Measurements from ENCODE around the gene KDM1B. TPM values are rescaled to one million over a fixed set of nuclear protein-coding genes. Genes with fewer than 3 reads are reported as not detected.

KDM1B gene
- total RNA-seq, 4 donors from 2014 or later, result 11.0 to 14.5 (median 12.7) TPM

DNA sequence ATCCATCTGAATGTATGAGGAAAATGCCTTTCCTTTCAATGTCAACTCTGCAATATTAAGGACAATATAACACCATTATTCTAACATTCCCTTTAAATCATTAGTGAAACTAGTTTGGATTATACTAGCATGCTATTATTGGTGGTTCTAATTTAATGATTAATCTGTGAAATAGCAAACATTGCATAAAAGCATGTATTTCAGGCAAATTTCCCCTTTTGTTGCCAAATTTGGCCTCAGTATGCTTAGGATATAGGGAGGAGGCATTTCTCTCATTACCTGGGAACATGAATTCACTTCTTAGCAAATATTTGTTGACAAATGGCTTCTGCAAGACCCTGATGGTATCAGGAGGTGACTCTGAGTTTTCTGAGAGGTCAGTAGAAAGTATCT lies 1.9 kb upstream of the KDM1B start:
- no peaks in the 10 kb centered on the region for H3K27me3 ChIP-seq
- H3K9me3 ChIP-seq, result no peaks in the 10 kb centered on the region
- no peak overlapping the region for H3K4me3 ChIP-seq
- peaks cover 0 to 24% (median 4%) of the 10 kb centered on the region in 3 donors for H3K4me1 ChIP-seq
- ATAC-seq, result no peak
- H3K36me3 ChIP-seq, result peaks cover 0 to 4% of the 10 kb centered on the region in 2 donors
- H3K27ac ChIP-seq, result no peak overlapping the region
- TF ChIP-seq, protein P1, sequence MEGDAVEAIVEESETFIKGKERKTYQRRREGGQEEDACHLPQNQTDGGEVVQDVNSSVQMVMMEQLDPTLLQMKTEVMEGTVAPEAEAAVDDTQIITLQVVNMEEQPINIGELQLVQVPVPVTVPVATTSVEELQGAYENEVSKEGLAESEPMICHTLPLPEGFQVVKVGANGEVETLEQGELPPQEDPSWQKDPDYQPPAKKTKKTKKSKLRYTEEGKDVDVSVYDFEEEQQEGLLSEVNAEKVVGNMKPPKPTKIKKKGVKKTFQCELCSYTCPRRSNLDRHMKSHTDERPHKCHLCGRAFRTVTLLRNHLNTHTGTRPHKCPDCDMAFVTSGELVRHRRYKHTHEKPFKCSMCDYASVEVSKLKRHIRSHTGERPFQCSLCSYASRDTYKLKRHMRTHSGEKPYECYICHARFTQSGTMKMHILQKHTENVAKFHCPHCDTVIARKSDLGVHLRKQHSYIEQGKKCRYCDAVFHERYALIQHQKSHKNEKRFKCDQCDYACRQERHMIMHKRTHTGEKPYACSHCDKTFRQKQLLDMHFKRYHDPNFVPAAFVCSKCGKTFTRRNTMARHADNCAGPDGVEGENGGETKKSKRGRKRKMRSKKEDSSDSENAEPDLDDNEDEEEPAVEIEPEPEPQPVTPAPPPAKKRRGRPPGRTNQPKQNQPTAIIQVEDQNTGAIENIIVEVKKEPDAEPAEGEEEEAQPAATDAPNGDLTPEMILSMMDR (IDR thresholded peaks at IDR 0.05), result no peak
- TF ChIP-seq POLR2A (IDR thresholded peaks at IDR 0.05) (no peak), EP300 (IDR thresholded peaks at IDR 0.05) (no peak), POLR2AphosphoS5 (IDR thresholded peaks at IDR 0.05) (no peak)

DNA sequence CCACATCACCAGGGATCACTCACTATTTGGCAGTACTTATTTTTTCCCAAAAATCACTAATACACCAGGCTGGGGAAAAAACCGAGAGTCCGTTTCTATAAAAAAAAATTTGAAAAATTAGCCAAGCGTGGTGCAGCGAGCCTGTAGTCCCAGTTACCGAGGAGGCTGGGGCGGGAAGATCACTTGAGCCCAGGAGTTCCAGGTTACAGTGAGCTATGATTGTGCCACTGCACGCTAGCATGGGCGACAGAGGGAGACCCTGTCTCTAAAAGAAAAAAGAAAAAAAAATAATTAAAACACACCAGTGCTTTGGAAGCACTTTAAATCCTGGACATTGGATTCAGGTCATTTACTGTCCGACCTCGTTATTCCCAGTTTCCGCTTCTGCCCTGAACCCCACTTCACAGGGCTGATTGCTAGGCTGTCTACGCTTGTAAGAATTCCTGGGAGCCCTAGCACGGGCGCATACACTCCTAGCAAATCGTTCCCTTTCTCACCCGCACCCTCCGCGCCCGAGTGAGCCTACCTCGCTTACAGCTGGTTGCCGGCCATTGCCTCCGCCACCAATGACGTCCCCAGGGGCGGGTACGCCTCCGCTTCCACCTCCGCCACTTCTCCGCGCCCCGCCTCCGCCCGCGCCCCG lies 594 bp upstream of the KDM1B start, which contains the start of gene TPMT:
TSS of gene TPMT (minus strand) at position 571 of the 643 bp plus-strand sequence. CDS start 5,950 bp downstream, outside the sequence.
- H3K36me3 ChIP-seq, result no peaks in the 10 kb centered on the region
- H3K9me3 ChIP-seq, result no peaks in the 10 kb centered on the region
- TF ChIP-seq, protein P1 (IDR thresholded peaks at IDR 0.05), result no peak
- TF ChIP-seq POLR2A (IDR thresholded peaks at IDR 0.05) (peak; percentile 43 to 68), POLR2AphosphoS5 (IDR thresholded peaks at IDR 0.05) (peak; percentile 78), EP300 (IDR thresholded peaks at IDR 0.05) (no peak)
- H3K4me3 ChIP-seq, result peak within 1 kb of the TSS; percentile 68 to 98
- H3K4me1 ChIP-seq, result peaks cover 0 to 24% (median 4%) of the 10 kb centered on the region in 3 donors
- H3K27ac ChIP-seq, result peak within 1 kb of the TSS; percentile 78 to 91 (median 90)
- 0 to 1% methylated on average over 16 to 28 of the region's 34 CpGs for WGBS, 2 donors (ENCODE audit: low coverage in 1 of 2)
- ATAC-seq, result no peak
- no peaks in the 10 kb centered on the region for H3K27me3 ChIP-seq

DNA sequence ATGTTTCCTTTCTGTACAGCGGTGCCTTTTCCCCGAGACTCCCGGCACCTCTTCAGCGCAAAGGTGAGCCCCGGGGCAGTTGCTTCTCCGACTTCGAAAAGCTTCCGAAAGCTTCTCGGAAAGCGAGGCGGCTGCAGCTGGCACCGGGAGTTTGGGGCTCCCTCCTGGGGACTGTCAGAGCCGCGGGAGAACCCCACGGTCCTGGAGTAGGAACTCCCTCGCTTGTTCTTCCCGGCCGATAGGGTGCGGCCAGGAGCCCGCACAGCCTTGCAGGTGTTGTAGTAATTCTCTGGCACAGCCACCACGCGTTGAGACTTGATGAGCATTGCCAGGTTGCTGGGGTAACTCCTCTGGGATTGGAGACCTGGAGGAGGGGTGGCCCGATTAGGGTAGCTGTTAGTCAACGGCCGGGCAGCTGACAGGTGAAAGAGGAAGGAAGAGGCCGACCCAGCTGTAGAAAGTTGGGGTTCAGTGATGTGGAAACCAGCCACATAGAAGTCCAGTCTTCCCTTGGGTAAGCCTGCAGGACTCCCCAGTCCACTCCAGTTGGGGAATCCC lies 721 bp downstream of the KDM1B start:
- no peak for TF ChIP-seq EP300 (IDR thresholded peaks at IDR 0.05)
- TF ChIP-seq, protein P1 (IDR thresholded peaks at IDR 0.05), result peak in 1 of 4 experiments; percentile 8
- Histone ChIP-seq H3K4me3 (peak overlapping the region; percentile 68 to 98), H3K9me3 (no peaks in the 10 kb centered on the region), H3K27ac (peak overlapping the region in 3 of 4 donors; percentile 87 to 90 (median 89)), H3K4me1 (peaks cover 0 to 24% (median 4%) of the 10 kb centered on the region in 3 donors), H3K36me3 (peaks cover 0 to 11% of the 10 kb centered on the region in 2 donors), H3K27me3 (no peaks in the 10 kb centered on the region)
- no peak for ATAC-seq
- 3 to 18% methylated on average over 2 to 8 of the region's 26 CpGs for WGBS, 2 donors (ENCODE audit: low coverage in 1 of 2)

DNA sequence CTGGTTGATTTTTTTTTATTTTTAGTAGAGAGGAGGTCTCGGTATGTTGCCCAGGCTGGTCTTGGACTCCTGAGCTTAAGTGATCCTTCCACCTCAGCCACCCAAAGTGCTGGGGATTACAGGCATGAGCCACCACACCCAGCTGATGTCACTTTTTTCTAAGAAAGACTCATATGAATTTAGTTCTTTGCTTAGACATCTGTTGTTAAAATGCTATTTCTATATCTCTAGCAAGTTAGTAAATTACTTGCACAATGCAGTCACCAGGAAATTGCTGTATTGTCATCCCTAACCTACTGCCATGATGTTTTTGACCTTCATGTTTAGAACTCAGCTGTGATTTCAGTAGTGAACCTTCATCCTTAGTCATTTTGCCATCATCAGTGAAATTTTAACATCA lies 5.7 kb downstream of the KDM1B start:
- Histone ChIP-seq H3K36me3 (peaks cover 0 to 58% of the 10 kb centered on the region in 2 donors), H3K9me3 (no peaks in the 10 kb centered on the region), H3K27me3 (no peaks in the 10 kb centered on the region), H3K4me3 (no peak overlapping the region), H3K27ac (peak overlapping the region in 1 of 4 donors; percentile 28), H3K4me1 (peaks cover 0 to 8% (median 4%) of the 10 kb centered on the region in 3 donors)
- no peak for TF ChIP-seq POLR2A (IDR thresholded peaks at IDR 0.05)
- TF ChIP-seq EP300 (IDR thresholded peaks at IDR 0.05), result no peak
- TF ChIP-seq, protein P1 (IDR thresholded peaks at IDR 0.05), result no peak
- no peak for TF ChIP-seq POLR2AphosphoS5 (IDR thresholded peaks at IDR 0.05)
- WGBS, 2 donors (ENCODE audit: low coverage in 1 of 2), result 60 to 75% methylated on average over 1 of the region's 1 CpG
- ATAC-seq, result no peak

DNA sequence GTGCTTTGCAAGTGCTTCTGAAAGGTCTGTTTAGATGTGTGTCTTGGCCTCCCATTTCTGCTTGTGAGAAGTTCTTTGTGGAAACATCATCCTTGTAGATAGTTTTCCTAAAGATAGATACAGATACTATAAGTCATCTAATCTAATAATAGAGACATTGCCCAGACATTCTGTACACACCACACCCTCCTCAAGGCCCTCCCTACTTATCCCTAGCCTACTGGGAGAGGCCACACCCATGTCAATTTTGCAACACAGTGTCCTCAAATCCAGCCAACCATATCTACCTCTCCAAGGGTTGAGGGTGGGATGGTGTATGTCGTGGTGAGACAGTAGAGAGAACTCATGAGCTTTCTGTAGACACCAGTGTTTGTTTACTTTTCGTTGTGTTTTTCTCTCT lies 6.2 kb downstream of the KDM1B start:
- Histone ChIP-seq H3K36me3 (peaks cover 0 to 64% of the 10 kb centered on the region in 2 donors), H3K4me3 (no peak overlapping the region), H3K27ac (peak overlapping the region in 1 of 4 donors; percentile 28), H3K27me3 (no peaks in the 10 kb centered on the region), H3K9me3 (no peaks in the 10 kb centered on the region), H3K4me1 (peaks cover 0 to 3% (median 0%) of the 10 kb centered on the region in 3 donors)
- ATAC-seq, result peak; percentile 55
- 94% methylated on average over 2 of the region's 2 CpGs; no CpG with 5 or more reads in 1 of the 2 donors for WGBS, 2 donors (ENCODE audit: low coverage in 1 of 2)
- TF ChIP-seq, protein P1 (IDR thresholded peaks at IDR 0.05), result no peak
- no peak for TF ChIP-seq EP300 (IDR thresholded peaks at IDR 0.05)
- TF ChIP-seq POLR2AphosphoS5 (IDR thresholded peaks at IDR 0.05), result no peak
- TF ChIP-seq POLR2A (IDR thresholded peaks at IDR 0.05), result no peak

All from gastroesophageal sphincter (tissue), 4 donors.